Measurements from ENCODE around the gene EXOSC10.

The EXOSC10 gene

DNA sequence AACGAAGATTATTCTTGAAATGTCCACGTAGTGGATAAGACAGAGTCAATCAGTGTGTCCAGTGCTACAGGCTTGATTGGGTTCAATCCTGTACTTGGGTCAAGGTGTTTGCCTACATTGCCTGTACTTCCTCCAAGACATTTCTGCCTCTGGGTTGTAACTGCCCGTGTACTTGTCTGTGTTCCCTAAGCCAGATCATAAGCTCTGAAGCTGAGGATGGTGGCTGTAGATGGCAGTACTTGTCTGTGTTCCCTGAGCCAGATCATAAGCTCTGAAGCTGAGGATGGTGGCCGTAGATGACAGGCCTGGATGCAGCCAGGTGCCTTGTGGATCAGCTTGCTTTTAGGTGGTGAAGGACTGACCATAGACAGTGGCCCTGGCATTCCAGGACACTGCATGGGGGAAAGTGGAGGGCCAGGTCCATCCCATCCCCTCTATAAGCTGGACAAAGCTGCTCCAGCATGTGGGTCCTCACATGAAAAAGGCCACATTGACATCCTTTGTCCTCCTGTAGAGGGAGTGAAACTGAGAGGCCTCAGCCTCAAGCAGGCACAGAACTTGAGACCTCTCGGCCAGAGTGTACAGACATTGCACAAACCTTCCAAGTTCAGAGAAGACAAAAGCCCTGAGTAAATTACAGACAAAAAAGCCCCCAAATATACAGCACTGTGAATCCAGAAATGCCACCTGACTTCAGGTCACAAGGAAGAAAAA lies 37.9 kb downstream of the EXOSC10 start:
- Mint-ChIP-seq H3K27ac (peak overlapping the region; percentile 90), H3K9me3 (no peaks in the 10 kb centered on the region), H3K4me1 (peaks cover 37% of the 10 kb centered on the region), H3K27me3 (no peaks in the 10 kb centered on the region), H3K36me3 (peaks cover 34% of the 10 kb centered on the region), H3K4me3 (peak overlapping the region; percentile 94)
- DNase-seq, result no peak
- CTCF ChIA-PET, result interaction anchor here (1.0 to 2.8 kb wide), 4 partner anchors 24 to 584 kb away, joined by 3 to 17 read pairs (median 4); partner anchors contain the start of gene MTOR

DNA sequence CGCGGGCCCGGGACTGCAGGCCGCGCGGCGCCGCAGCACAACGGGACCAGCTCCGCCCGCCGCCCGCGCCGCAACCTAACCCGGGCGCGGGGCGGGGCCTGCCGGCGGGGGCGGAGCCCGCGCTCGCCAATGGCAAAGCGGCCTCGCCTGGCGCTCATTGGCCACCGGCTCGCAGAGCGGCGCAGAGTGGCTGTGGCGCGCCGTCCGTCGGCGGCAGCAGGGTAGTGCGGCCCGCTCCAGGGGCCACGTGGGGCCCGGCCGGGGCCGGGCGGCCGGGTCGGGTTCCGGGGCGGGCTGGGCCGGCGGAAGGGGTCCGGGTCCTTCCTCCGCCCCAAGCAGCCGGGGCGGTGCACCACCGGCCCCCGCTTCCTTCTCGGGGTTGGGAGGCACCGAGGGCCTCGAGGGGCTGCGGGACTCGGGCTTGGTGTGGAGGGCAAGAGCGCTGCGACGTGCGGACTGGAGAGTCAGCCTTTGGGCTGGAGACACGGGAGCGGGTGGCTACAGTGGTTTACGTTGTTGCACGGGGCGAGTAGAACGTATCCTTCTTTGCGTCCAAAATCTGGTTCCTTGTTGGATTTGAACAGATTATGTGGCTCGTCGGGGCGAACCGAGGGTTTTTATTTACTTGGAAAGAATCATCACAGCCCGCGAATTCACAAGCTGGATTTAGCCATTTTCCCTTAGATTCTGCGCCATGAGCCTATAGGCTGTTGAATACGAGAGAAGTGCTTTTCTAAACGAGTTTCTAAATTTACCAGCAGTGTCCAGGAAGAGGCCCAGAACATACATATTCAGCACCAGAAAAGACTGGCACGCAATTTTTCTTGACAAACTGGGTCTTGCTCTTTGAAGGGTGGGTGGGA lies 39.5 kb downstream of the EXOSC10 start, which contains the start of gene SRM:
Gene SRM, minus strand, starts transcription at position 51 of the 863 bp plus-strand sequence. CDS start 75 bp downstream, outside the sequence.
- Mint-ChIP-seq H3K4me3 (peak within 1 kb of the TSS; percentile 97), H3K36me3 (peaks cover 21% of the 10 kb centered on the region), H3K27ac (peak within 1 kb of the TSS; percentile 92), H3K4me1 (peaks cover 37% of the 10 kb centered on the region), H3K27me3 (no peaks in the 10 kb centered on the region), H3K9me3 (no peaks in the 10 kb centered on the region)
- CTCF ChIA-PET, result interaction anchor here (0.6 to 2.8 kb wide), 4 partner anchors 23 to 1358 kb away, joined by 3 to 17 read pairs (median 4); no protein-coding TSS in a partner anchor
- peak; percentile 92 for DNase-seq

DNA sequence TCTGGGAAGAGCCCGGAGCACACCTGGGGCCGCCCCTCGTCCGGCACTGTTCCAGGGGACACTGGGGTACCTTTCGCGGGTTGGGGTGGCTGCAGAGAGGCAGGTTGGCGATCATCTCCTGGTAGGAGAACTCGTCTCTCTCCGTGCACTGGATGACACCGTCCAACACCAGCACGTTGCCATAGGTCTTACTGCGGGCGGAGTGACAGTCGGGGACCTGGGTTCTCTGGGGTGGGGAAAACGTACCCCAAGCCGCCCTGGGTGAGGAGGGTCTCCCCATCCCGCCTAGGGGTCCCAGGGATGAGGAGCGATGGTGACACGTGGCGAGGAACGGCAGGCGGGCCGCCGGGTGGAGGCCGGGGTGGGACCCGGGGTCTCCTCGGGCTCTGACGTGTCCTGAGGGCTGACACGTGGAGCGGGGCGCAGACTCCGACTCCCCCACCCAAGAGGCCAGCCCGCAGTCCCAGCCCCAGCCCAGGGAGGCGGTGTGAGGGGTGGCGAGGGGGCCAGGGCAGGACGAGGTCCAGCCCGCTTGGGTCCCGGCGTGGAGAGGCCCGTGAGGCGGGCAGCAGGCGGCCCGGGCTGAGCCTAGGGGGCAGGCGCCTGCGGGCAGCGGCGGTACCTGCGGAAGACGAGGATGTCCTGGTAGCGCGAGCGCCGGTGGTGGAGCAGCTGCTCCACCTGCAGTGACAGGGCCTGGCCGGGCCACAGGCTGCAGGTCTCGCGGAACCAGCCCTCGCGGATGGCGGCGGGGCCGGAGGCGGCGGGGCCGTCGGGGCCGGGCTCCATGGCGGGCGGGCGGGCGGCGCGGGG lies 40.3 kb downstream of the EXOSC10 start:
- Mint-ChIP-seq H3K27ac (peak overlapping the region; percentile 92), H3K36me3 (peaks cover 18% of the 10 kb centered on the region), H3K27me3 (no peaks in the 10 kb centered on the region), H3K9me3 (no peaks in the 10 kb centered on the region), H3K4me3 (peak overlapping the region; percentile 97), H3K4me1 (peaks cover 37% of the 10 kb centered on the region)
- DNase-seq, result no peak
- CTCF ChIA-PET, result no interaction called here

- H3K36me3 Mint-ChIP-seq, result peaks cover 19% of the 10 kb centered on the region
- CTCF ChIA-PET, result interaction anchor here (0.6 to 2.3 kb wide), 2 partner anchors 21 to 568 kb away, joined by 4 to 12 read pairs; no protein-coding TSS in a partner anchor
- no peaks in the 10 kb centered on the region for H3K9me3 Mint-ChIP-seq
- peaks cover 37% of the 10 kb centered on the region for H3K4me1 Mint-ChIP-seq
- DNase-seq, result no peak
- no peaks in the 10 kb centered on the region for H3K27me3 Mint-ChIP-seq
- H3K4me3 Mint-ChIP-seq, result peak overlapping the region; percentile 97
- H3K27ac Mint-ChIP-seq, result peak overlapping the region; percentile 37
Measured at GRCh38 chr1:11058595-11059154, 41.0 kb downstream of the EXOSC10 start.

DNA sequence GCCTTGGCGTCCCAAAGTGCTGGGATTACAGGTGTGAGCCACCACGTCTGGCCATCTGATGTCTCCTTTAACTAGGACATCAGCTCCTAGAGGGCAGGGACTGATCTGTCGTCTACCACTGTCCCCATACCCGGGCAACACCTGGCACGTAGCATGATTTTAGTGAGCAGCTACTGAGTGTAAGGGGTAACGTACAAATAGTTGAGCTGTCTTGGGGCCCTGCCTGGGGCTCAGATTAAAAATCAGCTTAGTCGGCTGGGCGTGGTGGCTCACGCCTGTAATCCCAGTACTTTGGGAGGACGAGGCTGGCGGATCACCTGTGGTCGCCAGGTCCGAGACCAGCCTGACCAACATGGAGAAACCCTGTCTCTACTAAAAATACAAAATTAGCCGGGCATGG lies 41.6 kb downstream of the EXOSC10 start:
- no peak for DNase-seq
- Mint-ChIP-seq H3K27ac (no peak overlapping the region), H3K4me1 (peaks cover 33% of the 10 kb centered on the region), H3K36me3 (peaks cover 16% of the 10 kb centered on the region), H3K27me3 (no peaks in the 10 kb centered on the region), H3K4me3 (peak overlapping the region; percentile 97), H3K9me3 (no peaks in the 10 kb centered on the region)
- CTCF ChIA-PET, result interaction anchor here (2.3 kb wide), 1 partner anchor 20 kb away, joined by 12 read pairs; no protein-coding TSS in a partner anchor

DNA sequence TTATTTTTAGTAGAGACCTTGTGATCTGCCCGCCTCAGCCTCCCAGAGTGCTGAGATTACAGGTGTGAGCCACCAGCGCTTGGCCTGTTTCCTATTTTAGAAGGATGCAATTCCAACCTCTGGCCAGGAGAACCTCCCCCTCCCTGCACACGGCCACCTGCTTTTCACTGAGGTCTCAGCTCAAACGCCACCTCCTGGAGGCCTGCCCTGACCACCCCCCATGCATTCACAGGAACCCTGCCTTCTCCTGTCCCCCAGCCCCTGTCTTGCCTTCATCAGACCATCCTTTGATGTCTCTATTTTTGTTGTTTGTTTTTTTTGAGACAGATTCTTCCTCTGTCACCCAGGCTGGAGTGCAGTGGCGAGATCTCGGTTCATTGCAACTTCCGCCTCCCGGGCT lies 42.2 kb downstream of the EXOSC10 start:
- H3K4me1 Mint-ChIP-seq, result peaks cover 28% of the 10 kb centered on the region
- H3K4me3 Mint-ChIP-seq, result no peak overlapping the region
- H3K27ac Mint-ChIP-seq, result no peak overlapping the region
- DNase-seq, result no peak
- H3K36me3 Mint-ChIP-seq, result peaks cover 14% of the 10 kb centered on the region
- H3K9me3 Mint-ChIP-seq, result no peaks in the 10 kb centered on the region
- CTCF ChIA-PET, result interaction anchor here (2.3 kb wide), 1 partner anchor 19 kb away, joined by 12 read pairs; no protein-coding TSS in a partner anchor
- no peaks in the 10 kb centered on the region for H3K27me3 Mint-ChIP-seq

DNA sequence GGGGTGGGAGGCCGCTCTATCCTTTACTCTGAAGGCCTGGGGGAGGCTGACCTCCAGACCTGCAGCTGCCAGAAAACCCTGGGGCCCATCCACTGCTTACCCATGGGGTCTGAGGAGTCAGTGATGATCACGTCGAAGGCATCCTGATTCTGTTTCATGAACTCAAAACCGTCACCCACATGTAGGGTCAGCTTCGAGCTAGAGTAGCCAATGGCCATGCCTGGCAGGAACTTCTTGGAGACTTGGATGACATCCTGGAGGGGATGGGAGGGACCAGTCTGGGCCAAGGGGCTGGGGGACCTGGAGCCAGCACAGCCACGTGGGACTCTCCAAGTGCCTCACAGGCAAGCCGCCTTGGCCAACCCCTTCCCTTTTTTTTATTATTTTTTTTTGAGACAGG lies 43.2 kb downstream of the EXOSC10 start:
- DNase-seq, result no peak
- Mint-ChIP-seq H3K27ac (no peak overlapping the region), H3K27me3 (no peaks in the 10 kb centered on the region), H3K4me1 (peaks cover 21% of the 10 kb centered on the region), H3K4me3 (no peak overlapping the region), H3K9me3 (no peaks in the 10 kb centered on the region), H3K36me3 (peaks cover 14% of the 10 kb centered on the region)
- CTCF ChIA-PET, result interaction anchor here (0.9 to 2.3 kb wide), 2 partner anchors 11 to 18 kb away, joined by 3 to 12 read pairs; no protein-coding TSS in a partner anchor

GRCh38 chr1:11055676-11056075 lies 44.0 kb downstream of the EXOSC10 start:
- H3K9me3 Mint-ChIP-seq, result no peaks in the 10 kb centered on the region
- H3K4me3 Mint-ChIP-seq, result no peak overlapping the region
- H3K27me3 Mint-ChIP-seq, result no peaks in the 10 kb centered on the region
- H3K4me1 Mint-ChIP-seq, result peaks cover 14% of the 10 kb centered on the region
- peaks cover 13% of the 10 kb centered on the region for H3K36me3 Mint-ChIP-seq
- CTCF ChIA-PET, result interaction anchor here (0.9 kb wide), 1 partner anchor 10 kb away, joined by 3 read pairs; no protein-coding TSS in a partner anchor
- no peak for DNase-seq
- no peak overlapping the region for H3K27ac Mint-ChIP-seq

DNA sequence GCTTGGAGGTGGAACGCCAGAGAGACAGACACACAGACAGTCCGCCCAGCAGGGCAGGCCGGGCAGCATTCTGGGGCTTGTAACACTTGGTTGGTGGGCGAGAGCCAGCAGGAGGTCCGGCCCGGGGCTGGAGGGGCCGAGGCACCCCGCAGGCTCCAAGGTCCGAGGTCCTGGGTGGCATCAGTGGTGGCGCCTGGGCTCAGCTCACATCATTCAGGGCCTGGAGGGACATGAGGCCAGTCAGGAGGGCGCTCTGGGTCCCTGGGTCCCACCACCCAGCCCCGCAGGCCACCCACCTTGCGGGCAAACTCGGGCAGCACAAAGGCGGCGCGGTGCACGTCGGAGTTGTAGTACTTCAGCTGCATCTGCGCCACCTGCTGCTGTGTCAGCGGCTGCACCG lies 45.0 kb downstream of the EXOSC10 start:
- H3K27me3 Mint-ChIP-seq, result no peaks in the 10 kb centered on the region
- peaks cover 13% of the 10 kb centered on the region for H3K36me3 Mint-ChIP-seq
- H3K4me3 Mint-ChIP-seq, result no peak overlapping the region
- H3K4me1 Mint-ChIP-seq, result peaks cover 9% of the 10 kb centered on the region
- no peaks in the 10 kb centered on the region for H3K9me3 Mint-ChIP-seq
- H3K27ac Mint-ChIP-seq, result no peak overlapping the region
- CTCF ChIA-PET, result interaction anchor here (0.7 kb wide), 1 partner anchor 142 kb away, joined by 3 read pairs; no protein-coding TSS in a partner anchor
- no peak for DNase-seq

GRCh38 chr1:11054181-11054580 lies 45.5 kb downstream of the EXOSC10 start:
- Mint-ChIP-seq H3K36me3 (peaks cover 12% of the 10 kb centered on the region), H3K4me1 (peaks cover 8% of the 10 kb centered on the region)

DNA sequence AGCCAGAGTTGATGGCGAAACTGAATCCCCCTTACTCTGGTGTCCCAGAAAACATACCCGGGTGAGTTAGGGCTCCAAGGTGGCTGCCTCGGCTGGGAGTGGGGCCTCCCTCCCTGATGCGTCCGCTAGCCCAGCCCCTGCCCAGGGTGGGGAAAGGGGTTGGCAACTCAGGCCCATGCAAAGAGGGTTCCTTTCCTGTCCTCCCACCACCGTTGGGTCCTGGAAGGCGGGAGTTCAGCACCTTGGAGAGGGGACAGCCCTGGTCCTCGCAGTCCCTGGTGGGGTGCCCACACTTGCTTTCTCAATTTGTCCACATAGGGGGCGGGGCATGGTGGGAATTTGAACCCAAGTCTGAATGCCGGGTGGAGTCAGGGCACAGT lies 45.9 kb downstream of the EXOSC10 start:
- no peak overlapping the region for H3K4me3 Mint-ChIP-seq
- peaks cover 3% of the 10 kb centered on the region for H3K4me1 Mint-ChIP-seq
- H3K27me3 Mint-ChIP-seq, result no peaks in the 10 kb centered on the region
- peak; percentile 44 for DNase-seq
- no peak overlapping the region for H3K27ac Mint-ChIP-seq
- CTCF ChIA-PET, result no interaction called here
- no peaks in the 10 kb centered on the region for H3K9me3 Mint-ChIP-seq
- H3K36me3 Mint-ChIP-seq, result peaks cover 11% of the 10 kb centered on the region

More at GRCh38 chr1:11054181-11054580, 45.5 kb downstream of the EXOSC10 start:
- H3K9me3 Mint-ChIP-seq, result no peaks in the 10 kb centered on the region
- CTCF ChIA-PET, result no interaction called here
- no peak for DNase-seq
- no peaks in the 10 kb centered on the region for H3K27me3 Mint-ChIP-seq
- H3K27ac Mint-ChIP-seq, result no peak overlapping the region
- H3K4me3 Mint-ChIP-seq, result no peak overlapping the region

DNA sequence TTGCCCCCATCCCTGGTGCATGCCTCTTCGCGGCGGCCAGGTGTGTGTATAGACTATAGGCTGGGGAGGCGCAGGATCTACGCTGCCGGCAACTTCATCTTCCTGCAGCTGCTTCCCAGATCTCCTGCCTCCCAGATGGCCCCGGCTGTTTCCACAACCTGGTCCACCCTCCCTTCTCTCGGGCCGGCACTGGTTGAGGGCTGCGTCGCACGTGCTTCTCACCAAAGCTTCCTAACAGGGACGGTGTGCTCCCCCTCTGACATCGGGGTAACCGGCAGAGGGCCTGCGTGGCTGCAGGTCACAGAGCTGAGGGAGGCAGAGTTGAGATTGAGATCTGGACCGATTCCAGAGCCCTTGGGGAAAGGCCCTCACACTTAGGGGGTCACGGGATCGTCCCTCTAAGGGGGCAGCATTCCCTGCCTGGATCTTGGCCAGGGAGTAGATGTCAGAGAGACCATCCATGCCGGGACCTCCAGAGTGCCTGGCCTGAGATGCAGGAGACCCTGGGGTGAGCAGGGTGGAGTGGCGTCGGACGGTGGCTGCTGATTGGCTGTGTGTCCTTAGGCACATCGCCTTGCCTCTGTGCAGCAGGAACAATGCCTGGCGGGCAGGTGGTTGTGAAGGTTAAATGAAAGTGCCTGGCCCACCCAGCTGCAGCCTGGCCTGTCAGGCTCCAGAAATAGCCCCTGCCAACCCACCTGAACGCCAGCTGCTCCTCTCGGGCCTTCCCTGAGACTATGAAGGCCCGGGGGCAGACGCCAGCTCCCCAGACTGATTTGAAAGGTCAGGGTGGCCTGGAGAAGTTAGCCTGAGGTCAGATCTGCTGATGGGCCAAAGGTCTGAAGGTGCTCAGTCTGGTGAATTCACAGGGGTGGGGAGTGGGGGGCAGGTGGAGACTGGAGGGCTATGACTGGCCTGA lies 46.6 kb downstream of the EXOSC10 start:
- H3K4me1 Mint-ChIP-seq, result no peaks in the 10 kb centered on the region
- H3K27me3 Mint-ChIP-seq, result no peaks in the 10 kb centered on the region
- H3K9me3 Mint-ChIP-seq, result no peaks in the 10 kb centered on the region
- DNase-seq, result no peak
- H3K36me3 Mint-ChIP-seq, result peaks cover 11% of the 10 kb centered on the region
- H3K27ac Mint-ChIP-seq, result no peak overlapping the region
- H3K4me3 Mint-ChIP-seq, result no peak overlapping the region
- CTCF ChIA-PET, result interaction anchor here (1.5 kb wide), 1 partner anchor 15 kb away, joined by 7 read pairs; no protein-coding TSS in a partner anchor

Measured in activated naive CD4-positive, alpha-beta T cell treated with anti-CD3 and anti-CD28 coated beads, Interleukin-2, amount 10 ng/mL, durations not matched to agents 7 days and 5 days (primary cell).